Right ventricle myocardium superior (tissue), 1 donor: ENCODE results near the gene EPB41L5. TPM values are rescaled to one million over a fixed set of nuclear protein-coding genes. Genes with fewer than 3 reads are reported as not detected.
"Not testable (repeated sequence)": the region's sequence is repeated elsewhere in the genome, so short reads cannot be mapped to it uniquely, and the experiment has no call there.

Experiments used
- ATAC-seq: fragments of 200-7000 bp; cut with Tn5 transposase; one replicate; pipeline ENCODE4 v1.9.1; 2020; ENCODE audit warnings: mild to moderate bottlenecking; ENCODE audit not compliant: poor library complexity
- DNase-seq: peaks from one replicate; pipeline ENCODE4 v3.0.0-alpha.2; 2020
- intact Hi-C: fragments of 100-400 bp; cut with DNase I; formaldehyde crosslinking; loops from one replicate; pipeline ENCODE4 v1.11.2; 2022
- total RNA-seq: library from RNA; stranded (reverse); fragmentation: NEBNext Ultra II Directional; extraction: Animal tissue kit (Norgen Biotek cat#: 25700); gene quantifications from one replicate; pipeline ENCODE4 v1.2.1, GENCODE V29; 2021
- donor health status: DM: no; HTN: yes; CAD: no; lungs with severe emphysema.

EPB41L5 gene
- total RNA-seq, 1 donor from 2014 or later, result 8.1 TPM

DNA sequence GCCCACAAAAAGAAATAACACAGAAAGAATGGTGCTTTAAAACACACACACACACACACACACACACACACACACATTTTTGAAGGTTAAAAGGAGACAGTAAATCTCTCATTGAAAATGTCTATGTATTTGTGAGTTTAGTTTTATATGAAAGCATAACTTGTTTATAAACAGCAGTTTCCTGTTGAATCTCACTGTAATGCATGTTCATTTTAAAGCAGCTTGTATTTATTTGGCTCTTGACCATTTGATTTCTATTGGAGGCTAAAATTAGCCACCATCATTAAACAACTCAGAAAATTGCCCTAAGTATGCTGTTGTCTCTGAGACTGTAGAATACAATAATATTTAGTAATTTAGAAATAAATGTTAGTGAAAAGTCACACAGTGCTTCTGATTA is 115.3 kb downstream of the EPB41L5 start:
- intact Hi-C loops, result no loop called here
- DNase-seq (no peak), ATAC-seq (no peak)

DNA sequence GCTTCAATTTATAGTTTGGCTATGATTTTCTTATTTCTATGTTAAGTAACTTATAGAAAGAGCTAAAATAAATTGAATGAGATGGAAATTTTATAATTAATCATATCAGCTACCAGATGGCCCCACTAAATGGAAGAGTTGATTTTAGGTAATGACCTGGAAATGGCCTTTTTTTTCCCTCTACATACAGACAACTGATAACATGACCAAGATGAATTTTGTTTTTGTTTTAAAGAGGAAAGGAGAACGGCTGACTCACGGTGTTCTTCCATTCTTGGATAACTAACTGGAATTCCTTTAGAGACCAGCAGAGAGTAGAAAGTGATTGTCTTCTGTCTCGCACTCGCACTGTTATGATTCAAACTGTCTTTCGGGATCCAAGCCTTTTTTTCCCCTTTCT is 119.3 kb downstream of the EPB41L5 start:
- no peak for DNase-seq
- intact Hi-C loops, result no loop called here
- no peak for ATAC-seq

- no peak for DNase-seq
- intact Hi-C loops, result no loop called here
- no peak for ATAC-seq
These were observed 119.8 kb downstream of the EPB41L5 start for GRCh38 chr2:120132691-120133090.

DNA sequence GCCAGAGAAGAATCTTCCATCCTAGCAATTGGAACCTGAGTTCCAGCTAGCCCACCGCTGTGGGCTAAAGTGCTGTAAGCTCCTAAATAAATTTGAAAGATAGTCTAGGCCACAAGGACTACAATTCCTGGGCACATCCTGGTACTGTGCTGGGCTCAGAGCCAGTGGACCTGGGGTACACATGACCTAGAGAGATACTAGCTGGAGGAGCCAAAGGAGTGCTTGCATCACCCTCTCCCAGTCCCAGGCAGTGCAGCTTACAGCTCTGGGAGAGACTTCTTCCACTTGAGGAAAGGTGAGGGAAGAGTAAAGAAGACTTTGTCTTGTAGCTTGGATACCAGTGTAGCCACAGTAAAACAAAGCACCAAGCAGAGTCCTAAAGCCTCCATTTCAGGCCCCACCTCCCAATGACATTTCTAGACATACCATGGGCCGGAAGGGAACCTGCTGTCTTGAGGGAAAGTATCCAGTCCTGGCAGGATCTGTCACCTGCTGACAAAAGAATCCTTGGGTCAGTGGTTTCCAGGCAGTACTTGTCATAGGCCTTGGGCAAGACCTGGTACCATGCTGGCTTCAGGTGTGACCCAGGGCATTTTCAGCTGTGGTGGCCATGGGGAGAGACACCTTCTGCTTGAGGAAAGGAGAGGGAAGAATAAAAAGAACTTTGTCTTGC is 120.8 kb downstream of the EPB41L5 start:
- DNase-seq, result no peak
- ATAC-seq, result no peak
- intact Hi-C loops, result no loop called here

DNA sequence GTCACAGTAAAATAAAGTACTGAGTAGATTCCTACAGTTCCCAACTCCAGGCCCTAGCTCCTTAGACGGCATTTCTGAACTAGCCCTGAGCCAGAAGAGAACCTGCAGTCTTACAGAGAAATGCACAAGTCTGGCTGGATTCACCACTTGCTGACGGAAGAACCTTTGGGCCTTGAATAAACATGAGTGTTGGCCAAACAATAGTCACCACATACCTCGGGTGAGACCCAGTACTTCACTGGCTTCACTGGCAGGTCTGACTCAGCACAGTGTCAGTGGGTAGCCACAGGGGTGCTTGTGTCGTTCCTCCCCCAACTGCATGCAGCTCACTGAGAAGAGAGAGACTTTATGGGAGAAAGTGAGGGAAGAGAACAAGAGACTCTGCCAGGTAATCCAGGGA is 121.4 kb downstream of the EPB41L5 start:
- DNase-seq (no peak), ATAC-seq (no peak)
- intact Hi-C loops, result no loop called here

DNA sequence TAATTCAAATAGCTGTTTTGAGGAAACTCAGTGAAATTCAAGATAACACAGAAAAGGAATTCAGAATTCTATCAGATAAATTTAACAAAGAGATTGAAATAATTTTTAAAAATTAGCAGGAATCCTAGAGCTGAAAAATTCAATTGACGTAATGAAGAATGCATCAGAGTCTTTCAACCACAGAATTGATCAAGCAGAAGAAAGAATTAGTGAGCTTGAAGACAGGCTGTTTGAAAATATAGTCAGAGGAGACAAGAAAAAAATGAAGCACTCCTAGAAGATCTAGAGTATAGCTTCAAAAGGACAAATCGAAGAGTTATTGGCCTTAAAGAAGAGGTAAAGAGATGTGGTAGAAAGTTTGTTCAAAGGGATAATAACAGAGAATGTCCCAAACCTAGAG is 122.1 kb downstream of the EPB41L5 start:
- intact Hi-C loops, ATAC-seq, DNase-seq: not testable (repeated sequence)

- intact Hi-C loops, result no loop called here
These were observed 128.0 kb downstream of the EPB41L5 start for GRCh38 chr2:120140866-120141265.

DNA sequence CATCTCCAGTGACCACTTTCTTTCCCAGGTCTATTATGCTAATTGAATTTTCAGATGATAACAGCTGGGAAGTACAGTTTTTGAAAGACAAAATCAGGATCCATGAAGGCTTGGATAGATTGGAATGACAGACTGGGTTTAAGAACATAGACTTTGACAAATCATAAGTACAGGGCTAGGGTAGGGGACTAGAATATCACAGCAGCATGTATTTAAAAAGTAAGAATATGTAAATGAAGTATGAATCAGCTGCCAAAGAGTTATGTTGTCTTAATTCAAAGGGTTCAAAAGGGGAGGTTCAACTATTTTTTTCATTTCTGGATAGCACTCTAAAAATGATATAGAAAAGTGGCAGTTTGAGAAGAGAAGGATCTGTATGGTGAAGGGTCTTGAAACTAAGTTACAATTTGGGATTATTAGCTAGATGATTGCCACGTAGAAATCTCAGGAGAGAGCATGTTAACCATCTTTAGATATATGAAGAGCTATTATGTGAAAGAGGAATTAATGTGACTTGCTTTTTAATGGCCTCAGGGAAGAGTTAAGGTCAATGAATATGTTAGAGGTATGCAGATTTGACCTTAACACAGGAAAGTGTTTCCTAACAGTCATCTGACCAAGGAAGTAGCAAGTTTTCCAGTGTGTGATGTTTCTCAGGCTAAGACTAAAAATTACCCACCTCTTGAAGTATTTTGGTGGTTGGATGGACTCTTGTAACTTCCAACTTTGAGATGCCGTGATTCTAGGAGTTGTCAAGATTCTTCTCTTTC is 128.6 kb downstream of the EPB41L5 start:
- ATAC-seq, result no peak

More at GRCh38 chr2:120140866-120141265, 128.0 kb downstream of the EPB41L5 start:
- DNase-seq (no peak), ATAC-seq (no peak)

DNA sequence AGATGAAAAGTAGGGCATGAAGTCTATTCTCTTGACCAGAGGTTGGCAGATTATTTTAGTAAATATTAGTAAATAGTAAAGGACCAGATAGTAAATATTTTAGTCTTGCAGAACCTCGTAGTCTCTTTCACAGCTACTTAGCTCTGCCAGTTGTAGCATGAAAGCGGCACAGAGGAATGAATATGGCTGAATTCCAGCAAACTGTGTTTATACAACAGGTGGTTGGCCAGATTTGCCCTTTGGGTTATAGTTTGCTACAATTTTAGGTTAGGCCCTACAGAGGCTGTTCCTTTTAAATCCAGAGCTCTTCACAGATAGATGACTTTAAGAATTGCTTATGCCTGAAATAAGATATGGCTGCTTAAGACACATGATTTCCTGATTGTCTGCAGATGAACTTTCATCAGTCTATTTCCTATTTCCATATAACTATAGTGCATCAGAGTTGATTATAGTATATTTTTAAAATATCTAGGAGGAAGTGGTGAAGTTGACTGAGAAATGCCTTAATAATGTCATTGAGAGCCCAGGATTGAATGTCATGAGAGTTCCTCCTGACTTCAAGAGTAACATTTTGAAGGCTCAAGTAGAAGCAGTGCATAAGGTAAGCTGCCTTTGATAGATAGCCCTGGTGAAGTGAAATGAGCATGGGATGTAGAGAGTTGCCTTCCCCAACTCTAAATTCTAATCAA is 129.8 kb downstream of the EPB41L5 start:
- no peak for DNase-seq
- ATAC-seq, result no peak
- intact Hi-C loops, result no loop called here

More for the DNA sequence above, 128.6 kb downstream of the EPB41L5 start:
- DNase-seq, result no peak
- intact Hi-C loops, result no loop called here

GRCh38 chr2:120148229-120148628 is 135.4 kb downstream of the EPB41L5 start:
- intact Hi-C loops, result no loop called here
- no peak for ATAC-seq
- no peak for DNase-seq

DNA sequence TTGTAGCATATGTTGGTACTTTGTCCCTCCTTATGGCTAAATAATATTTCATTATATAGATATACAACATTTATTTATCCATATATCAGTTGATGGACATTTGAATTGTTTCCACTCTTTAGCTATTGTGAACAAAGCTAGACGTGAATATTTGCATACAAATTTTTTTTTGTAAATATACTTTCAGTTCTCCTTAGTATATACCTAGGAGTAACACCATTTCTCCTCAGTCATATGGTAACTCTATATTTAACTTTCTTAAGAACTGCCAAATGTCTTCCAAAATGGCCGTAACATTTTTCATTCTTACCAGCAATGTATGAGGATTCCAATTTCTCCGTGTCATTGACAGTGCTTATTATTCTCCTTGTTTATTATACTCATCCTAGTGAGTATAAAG is 135.8 kb downstream of the EPB41L5 start:
- intact Hi-C loops, result no loop called here
- DNase-seq, result no peak
- no peak for ATAC-seq

DNA sequence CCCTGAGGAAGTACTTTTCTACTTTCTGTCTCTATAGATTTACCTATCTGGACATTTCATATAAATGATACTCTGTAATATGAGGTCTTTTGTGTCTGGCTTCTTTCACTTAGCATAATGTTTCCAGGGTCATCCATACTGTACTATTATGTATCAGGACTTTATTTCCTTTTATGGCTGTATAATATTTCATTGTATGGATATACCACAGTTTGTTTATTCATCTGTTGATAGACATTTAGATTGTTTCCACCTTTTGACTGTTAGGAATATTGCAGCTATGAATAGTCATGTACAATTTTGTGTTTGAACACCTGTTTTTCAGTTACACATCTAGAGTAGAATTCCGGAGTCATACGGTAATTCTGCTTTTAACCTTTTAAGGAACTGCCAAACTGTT is 136.5 kb downstream of the EPB41L5 start:
- intact Hi-C loops, result no loop called here
- no peak for ATAC-seq

DNA sequence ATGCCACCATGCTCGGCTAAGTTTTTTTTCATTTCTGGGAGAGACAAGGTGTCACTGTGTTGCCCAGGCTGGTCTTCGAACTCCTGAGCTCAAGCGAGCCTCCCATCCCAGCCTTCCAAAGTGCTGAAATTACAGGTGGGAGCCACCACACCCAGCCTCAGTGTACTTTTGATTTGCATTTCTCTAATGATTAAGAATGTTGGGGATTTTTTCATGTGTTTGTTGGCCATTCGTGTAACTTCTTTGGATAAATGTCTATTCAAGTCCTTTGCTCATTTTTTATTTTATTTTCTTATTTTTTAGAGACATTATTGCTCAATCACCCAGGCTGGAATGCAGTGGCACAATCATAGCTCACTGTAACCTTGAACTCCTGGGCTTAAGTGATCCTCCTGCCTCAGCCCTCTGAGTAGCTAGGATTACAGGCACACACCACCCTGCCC is 137.2 kb downstream of the EPB41L5 start:
- intact Hi-C loops, result no loop called here
- ATAC-seq, result no peak
- DNase-seq, result no peak

More for the DNA sequence above, 136.5 kb downstream of the EPB41L5 start:
- no peak for DNase-seq

GRCh38 chr2:120155308-120155707 is 142.4 kb downstream of the EPB41L5 start:
- ATAC-seq (no peak), DNase-seq (no peak)
- intact Hi-C loops, result no loop called here

DNA sequence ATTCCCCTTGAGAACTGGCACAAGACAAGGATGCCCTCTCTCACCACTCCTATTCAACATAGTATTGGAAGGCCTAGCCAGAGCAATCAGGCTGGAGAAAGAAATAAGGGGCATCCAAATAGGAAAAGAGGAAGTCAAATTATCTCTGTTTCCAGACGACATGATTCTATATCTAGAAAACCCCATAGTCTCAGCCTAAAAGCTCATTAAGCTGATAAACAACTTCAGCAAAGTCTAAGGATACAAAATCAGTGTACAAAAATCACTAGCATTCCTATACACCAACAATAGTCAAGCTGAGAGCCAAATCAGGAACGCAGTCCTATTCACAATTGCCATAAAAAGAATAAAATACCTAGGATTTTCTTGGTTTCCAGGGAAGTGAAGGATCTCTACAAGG is 145.8 kb downstream of the EPB41L5 start:
- ATAC-seq, intact Hi-C loops, DNase-seq: not testable (repeated sequence)

- intact Hi-C loops, result no loop called here
- no peak for DNase-seq
These were observed 148.3 kb downstream of the EPB41L5 start for GRCh38 chr2:120161190-120161589.

DNA sequence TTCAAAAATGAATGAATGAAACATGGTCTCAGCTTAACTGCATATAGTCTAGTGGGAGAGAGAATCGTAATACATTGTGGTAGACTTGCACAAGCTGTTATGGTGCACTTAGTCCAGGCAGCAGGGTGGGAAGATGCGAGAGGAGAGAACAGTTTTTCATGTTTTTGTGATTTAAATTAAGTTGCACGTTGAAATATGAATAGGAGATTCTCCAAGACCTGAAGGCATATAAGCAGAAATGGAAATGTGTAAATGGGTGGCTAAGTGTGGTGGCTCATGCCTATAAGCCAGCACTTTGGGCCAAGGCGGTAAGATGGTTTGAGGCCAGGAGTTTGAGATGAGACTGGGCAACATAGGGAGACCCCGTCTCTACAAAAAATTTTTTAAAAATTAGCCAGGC is 149.8 kb downstream of the EPB41L5 start:
- ATAC-seq (no peak), DNase-seq (no peak)
- intact Hi-C loops, result no loop called here

More at GRCh38 chr2:120161190-120161589, 148.3 kb downstream of the EPB41L5 start:
- no peak for ATAC-seq

DNA sequence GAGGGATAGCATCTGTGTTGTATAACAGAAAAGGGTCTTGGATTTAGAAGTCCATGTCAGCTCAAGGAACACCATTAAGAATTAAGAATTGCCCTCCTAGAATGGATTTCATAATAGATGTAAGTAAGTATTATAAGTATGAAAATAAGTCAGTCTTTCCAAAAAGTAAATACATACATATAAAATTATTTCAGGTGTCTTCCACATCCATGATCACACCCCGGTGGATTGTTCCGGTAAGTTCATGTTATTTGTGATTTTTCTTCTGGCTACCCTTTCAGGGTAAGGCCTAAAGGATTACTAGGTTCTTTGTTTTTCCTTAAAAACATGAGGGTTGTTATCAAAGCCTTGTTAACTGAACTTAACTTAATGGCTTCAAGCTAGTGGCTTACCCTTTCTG is 154.4 kb downstream of the EPB41L5 start:
- ATAC-seq (no peak), DNase-seq (no peak)
- intact Hi-C loops, result no loop called here

- intact Hi-C loops, result no loop called here
- ATAC-seq (no peak), DNase-seq (no peak)
These were observed 156.1 kb downstream of the EPB41L5 start for GRCh38 chr2:120169020-120169419.
